Upper lobe of right lung (tissue), 1 donor: ENCODE results near the gene CDK5RAP2. TPM values are rescaled to one million over a fixed set of nuclear protein-coding genes. Genes with fewer than 3 reads are reported as not detected.

Source experiments
- ATAC-seq: fragments of 200-7000 bp; cut with Tn5 transposase; one replicate; pipeline ENCODE4 v1.9.1; 2020; ENCODE audit warnings: mild to moderate bottlenecking, moderate library complexity
- DNase-seq: peaks from one replicate; pipeline ENCODE4 v3.0.0-alpha.2; 2020
- H3K27ac ChIP-seq: fragments of 200-600 bp; one replicate; pipeline ENCODE4 v1.8.0; 2022
- H3K27me3 ChIP-seq: fragments of 200-600 bp; one replicate; pipeline ENCODE4 v1.8.0; 2022; ENCODE audit warnings: mild to moderate bottlenecking
- H3K36me3 ChIP-seq: fragments of 200-600 bp; one replicate; pipeline ENCODE4 v1.8.0; 2022
- H3K4me1 ChIP-seq: fragments of 200-600 bp; one replicate; pipeline ENCODE4 v1.8.0; 2022
- H3K4me3 ChIP-seq: fragments of 200-600 bp; one replicate; pipeline ENCODE4 v1.8.0; 2022; ENCODE audit warnings: mild to moderate bottlenecking
- H3K9me3 ChIP-seq: fragments of 200-600 bp; one replicate; pipeline ENCODE4 v1.8.0; 2022
- CTCF ChIP-seq: fragments of 200-600 bp; IDR thresholded peaks from one replicate; pipeline ENCODE4 v1.8.0; 2022; ENCODE audit warnings: antibody characterized with exemption
- intact Hi-C: fragments of 100-400 bp; cut with DNase I; formaldehyde crosslinking; loops from one replicate; pipeline ENCODE4 v1.11.0; 2022
- total RNA-seq: library from RNA; stranded (reverse); fragmentation: NEBNext Ultra II Directional; extraction: Animal tissue kit (Norgen Biotek cat#: 25700); gene quantifications from one replicate; pipeline ENCODE4 v1.2.1, GENCODE V29; 2021
- donor health status: DM: no; HTN: yes; CAD: no; lungs with severe emphysema.

The CDK5RAP2 gene
- total RNA-seq, 1 donor from 2014 or later: 54.2 TPM

GRCh38 chr9:120424248-120424647 lies 155.7 kb downstream of the CDK5RAP2 start:
- Histone ChIP-seq H3K27ac (no peak overlapping the region), H3K27me3 (no peaks in the 10 kb centered on the region), H3K4me3 (no peak overlapping the region), H3K36me3 (peaks cover 13% of the 10 kb centered on the region), H3K9me3 (no peaks in the 10 kb centered on the region), H3K4me1 (no peaks in the 10 kb centered on the region)
- DNase-seq (no peak), ATAC-seq (no peak)
- no peak for TF ChIP-seq CTCF
- intact Hi-C loops: no loop called here

- intact Hi-C loops: no loop called here
- no peak for TF ChIP-seq CTCF
- H3K27me3 ChIP-seq: no peaks in the 10 kb centered on the region
- H3K4me3 ChIP-seq: no peak overlapping the region
- ATAC-seq (no peak), DNase-seq (no peak)
- H3K36me3 ChIP-seq: peaks cover 16% of the 10 kb centered on the region
- no peaks in the 10 kb centered on the region for H3K4me1 ChIP-seq
- no peaks in the 10 kb centered on the region for H3K9me3 ChIP-seq
- H3K27ac ChIP-seq: no peak overlapping the region
Measured at GRCh38 chr9:120423812-120424211, 156.2 kb downstream of the CDK5RAP2 start.

DNA sequence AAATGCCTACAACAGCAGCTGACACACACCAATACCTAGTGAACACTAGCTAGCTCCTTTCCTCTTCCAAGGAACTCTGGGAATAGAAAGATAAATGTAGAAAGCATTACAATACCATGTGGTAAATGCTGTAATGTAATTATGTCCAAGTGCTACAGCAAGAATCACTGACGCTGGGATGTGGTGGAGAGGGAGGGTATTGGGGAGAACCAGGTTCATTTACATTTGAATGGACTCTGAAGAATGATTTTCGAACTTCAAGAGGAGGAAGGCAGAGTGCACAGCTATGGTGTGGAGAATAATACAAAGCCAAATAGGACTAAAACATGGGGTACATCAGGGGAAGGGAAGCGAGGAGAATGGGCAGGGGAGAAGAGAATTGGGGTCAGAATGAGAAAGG lies 158.0 kb downstream of the CDK5RAP2 start:
- DNase-seq (no peak), ATAC-seq (no peak)
- H3K4me1 ChIP-seq: no peaks in the 10 kb centered on the region
- H3K27me3 ChIP-seq: no peaks in the 10 kb centered on the region
- no peak for TF ChIP-seq CTCF
- no peak overlapping the region for H3K27ac ChIP-seq
- no peaks in the 10 kb centered on the region for H3K9me3 ChIP-seq
- H3K36me3 ChIP-seq: peaks cover 20% of the 10 kb centered on the region
- intact Hi-C loops: no loop called here
- H3K4me3 ChIP-seq: no peak overlapping the region

DNA sequence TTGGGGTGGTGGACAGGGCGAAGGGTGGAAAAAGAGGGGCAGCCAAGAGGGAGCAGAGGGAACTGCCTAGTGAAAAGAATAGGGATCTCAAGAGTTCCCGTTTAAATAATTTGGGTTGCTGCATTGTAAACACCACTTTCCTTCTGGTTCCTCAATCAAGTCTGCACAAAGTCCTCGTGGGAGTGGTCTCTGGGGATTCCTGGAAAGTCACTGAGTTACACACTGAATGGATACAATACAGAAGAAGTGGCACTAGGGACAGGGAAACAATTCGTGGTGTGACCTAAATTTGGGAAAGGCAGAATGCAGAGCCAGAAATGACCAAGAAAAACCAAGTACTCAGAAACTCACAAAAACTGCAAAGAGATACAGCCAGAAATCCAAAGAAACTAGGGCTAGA lies 161.7 kb downstream of the CDK5RAP2 start:
- Histone ChIP-seq H3K27me3 (no peaks in the 10 kb centered on the region), H3K27ac (no peak overlapping the region), H3K9me3 (no peaks in the 10 kb centered on the region), H3K4me3 (no peak overlapping the region), H3K36me3 (peaks cover 36% of the 10 kb centered on the region), H3K4me1 (no peaks in the 10 kb centered on the region)
- TF ChIP-seq CTCF: no peak
- ATAC-seq (no peak), DNase-seq (no peak)
- intact Hi-C loops: no loop called here

DNA sequence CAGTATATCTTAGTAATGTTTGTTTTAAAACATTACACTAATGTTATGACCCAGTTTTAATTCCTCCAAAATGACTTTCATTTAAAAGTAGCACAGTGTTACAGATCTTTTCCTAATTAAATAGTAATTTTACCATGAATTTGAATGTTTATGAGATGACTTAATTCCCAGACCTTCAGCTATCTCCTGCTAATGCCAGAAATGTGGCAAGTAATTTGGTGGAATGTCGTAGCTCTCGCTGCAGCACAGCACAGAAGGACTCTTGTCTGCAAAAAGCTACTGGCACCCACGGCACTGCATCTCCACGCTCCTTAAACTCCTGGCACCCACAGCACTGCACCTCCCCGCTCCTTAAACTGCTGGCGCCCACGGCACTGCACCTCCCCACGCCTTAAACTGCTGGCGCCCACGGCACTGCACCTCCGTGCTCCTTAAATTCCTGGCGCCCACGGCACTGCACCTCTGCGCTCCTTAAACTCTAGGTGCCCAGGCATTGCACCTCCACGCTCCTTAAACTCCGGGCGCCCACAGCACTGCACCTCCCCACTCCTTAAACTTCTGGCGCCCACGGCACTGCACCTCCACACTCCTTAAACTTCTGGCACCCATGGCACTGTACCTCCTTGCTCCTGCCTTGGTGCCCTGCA lies 163.1 kb downstream of the CDK5RAP2 start:
- intact Hi-C loops: no loop called here
- peaks cover 36% of the 10 kb centered on the region for H3K36me3 ChIP-seq
- no peak for ATAC-seq

More for the DNA sequence above, 163.1 kb downstream of the CDK5RAP2 start:
- no peak overlapping the region for H3K27ac ChIP-seq
- no peak overlapping the region for H3K4me3 ChIP-seq
- no peak for DNase-seq
- no peak for TF ChIP-seq CTCF
- no peaks in the 10 kb centered on the region for H3K9me3 ChIP-seq
- H3K27me3 ChIP-seq: no peaks in the 10 kb centered on the region
- no peaks in the 10 kb centered on the region for H3K4me1 ChIP-seq
